Kidney (tissue), 14 donors: ENCODE results near the gene IDE. TPM values are rescaled to one million over a fixed set of nuclear protein-coding genes. Genes with fewer than 3 reads are reported as not detected.

Experiments
- DNase-seq, 5 donors: peaks; one replicate each; pipeline ENCODE4 v3.0.0-alpha.2; 2013 to 2020
- FAIRE-seq: peaks from 2 replicates; lab custom pipeline; 2012; peaks lifted over from hg19 to GRCh38; lab: Jason Lieb, UNC
- H3K27ac ChIP-seq, 2 donors: one replicate each; pipeline ENCODE4 v1.7.0; 2013; ENCODE audit warnings: low read depth in 2 of 2, low read length in 2 of 2, inconsistent platforms in 1 of 2
- H3K27me3 ChIP-seq: one replicate; pipeline ENCODE4 v1.7.1; 2013; ENCODE audit warnings: low read length, inconsistent platforms; ENCODE audit not compliant: control insufficient read depth, insufficient read depth
- H3K36me3 ChIP-seq, 3 donors: one replicate each; pipeline versions ENCODE4 v1.7.0 to v1.7.1; 2013; ENCODE audit warnings: low read length in 3 of 3, control low read depth in 1 of 3, inconsistent platforms in 1 of 3; ENCODE audit not compliant: insufficient read depth in 3 of 3, control insufficient read depth in 2 of 3
- H3K4me1 ChIP-seq, 3 donors: one replicate each; pipeline versions ENCODE4 v1.7.0 to v1.7.1; 2013; ENCODE audit warnings: low read length in 3 of 3, inconsistent platforms in 1 of 3, low read depth in 1 of 3; ENCODE audit not compliant: control insufficient read depth in 2 of 3, insufficient read depth in 2 of 3
- H3K4me3 ChIP-seq, 3 donors: one replicate each; pipeline versions ENCODE4 v1.7.0 to v1.8.1; 2013; ENCODE audit warnings: low read length in 3 of 3, control low read depth in 1 of 3, inconsistent platforms in 1 of 3
- H3K9ac ChIP-seq, 3 donors: one replicate each; pipeline versions ENCODE4 v1.7.0 to v1.7.1; 2013; ENCODE audit warnings: low read length in 3 of 3, control low read depth in 1 of 3, inconsistent platforms in 1 of 3
- H3K9me3 ChIP-seq, 3 donors: one replicate each; pipeline versions ENCODE4 v1.7.0 to v1.7.1; 2013; ENCODE audit warnings: low read length in 3 of 3, control low read depth in 1 of 3, inconsistent platforms in 1 of 3; ENCODE audit not compliant: control insufficient read depth in 2 of 3, insufficient read depth in 1 of 3
- CTCF ChIP-seq: IDR thresholded peaks from 3 replicates; pipeline ENCODE4 v1.5.1; 2012; ENCODE audit warnings: mild to moderate bottlenecking, moderate library complexity, borderline replicate concordance; ENCODE audit not compliant: insufficient read depth; ENCODE audit errors: extremely low read depth
- intact Hi-C: fragments of 100-400 bp; cut with DNase I; formaldehyde crosslinking; loops from one replicate; pipeline ENCODE4 v1.11.1; 2022
- polyA plus RNA-seq: library from polyadenylated mRNA; stranded (reverse); fragments of 350-450 nt; fragmentation: Illumina TruSeq; extraction: RNeasy Lipid Tissue Mini Kit (QIAGEN cat#74804); gene quantifications from one replicate; pipeline ENCODE4 v1.2.3, GENCODE V29; 2014; ENCODE audit warnings: low read depth, low replicate concordance; ENCODE audit not compliant: insufficient read depth
- total RNA-seq: library from RNA; stranded (reverse); fragmentation: NEBNext Ultra II Directional; extraction: Animal tissue kit (Norgen Biotek cat#: 25700); gene quantifications from one replicate; pipeline ENCODE4 v1.2.1, GENCODE V29; 2021
- donor health status: control.
- donor health status: control.
- donor health status: control.
- donor health status: control.
- donor health status: control.
- donor health status: DM: yes; HTN: yes; CAD: no.
- donor health status: Normal renal cell carcinoma (clear cell type).

IDE gene
- total and polyA plus RNA-seq, 2 donors from 2014 or later, result 8.6 to 40.5 TPM

- no peak overlapping the region for H3K4me3 ChIP-seq
- no peaks in the 10 kb centered on the region for H3K27me3 ChIP-seq
- TF ChIP-seq CTCF, result no peak
- no peaks in the 10 kb centered on the region for H3K36me3 ChIP-seq
- no peak overlapping the region for H3K27ac ChIP-seq
- FAIRE-seq (no peak), DNase-seq (no peak)
- H3K4me1 ChIP-seq, result peaks cover 0 to 3% (median 0%) of the 10 kb centered on the region in 3 donors
- H3K9me3 ChIP-seq, result no peaks in the 10 kb centered on the region
- H3K9ac ChIP-seq, result no peak overlapping the region
- intact Hi-C loops, result no loop called here
Measured at GRCh38 chr10:92430103-92430502, 143.8 kb downstream of the IDE start.

- Histone ChIP-seq H3K4me3 (no peak overlapping the region), H3K9me3 (no peaks in the 10 kb centered on the region), H3K36me3 (no peaks in the 10 kb centered on the region), H3K27me3 (peaks cover 3% of the 10 kb centered on the region), H3K27ac (no peak overlapping the region), H3K4me1 (peaks cover 0 to 2% (median 0%) of the 10 kb centered on the region in 3 donors), H3K9ac (no peak overlapping the region)
- TF ChIP-seq CTCF, result no peak
- no peak for DNase-seq
- no peak for FAIRE-seq
- intact Hi-C loops, result no loop called here
Measured at GRCh38 chr10:92421550-92421949, 152.3 kb downstream of the IDE start.

GRCh38 chr10:92420546-92421275 lies 153.2 kb downstream of the IDE start:
- Histone ChIP-seq H3K9ac (peak overlapping the region in 2 of 3 donors; percentile 16 to 63), H3K27me3 (peaks cover 3% of the 10 kb centered on the region), H3K4me3 (peak overlapping the region; percentile 24 to 63 (median 52)), H3K4me1 (peaks cover 0 to 2% (median 0%) of the 10 kb centered on the region in 3 donors), H3K27ac (no peak overlapping the region), H3K36me3 (no peaks in the 10 kb centered on the region), H3K9me3 (no peaks in the 10 kb centered on the region)
- no peak for TF ChIP-seq CTCF
- FAIRE-seq (no peak), DNase-seq (peak in 2 of 5 donors; percentile 9 to 30)
- intact Hi-C loops, result no loop called here
